Mesenteric fat pad (tissue), 1 donor: Measurements from ENCODE around the gene NXNL1. TPM values are rescaled to one million over a fixed set of nuclear protein-coding genes. Genes with fewer than 3 reads are reported as not detected.
"Not testable (repeated sequence)": the region's sequence is repeated elsewhere in the genome, so short reads cannot be mapped to it uniquely, and the experiment has no call there.

Experiments
- DNase-seq: peaks from one replicate; pipeline ENCODE4 v3.0.0-alpha.2; 2020; ENCODE audit warnings: low spot score
- total RNA-seq: library from RNA; stranded (reverse); fragmentation: NEBNext Ultra II Directional; extraction: Animal tissue kit (Norgen Biotek cat#: 25700); gene quantifications from one replicate; pipeline ENCODE4 v1.2.1, GENCODE V29; 2021
- donor health status: DM: yes; HTN: yes; CAD: no.

NXNL1 gene
- total RNA-seq, 1 donor from 2014 or later, result 1.3 TPM

GRCh38 chr19:17486545-17487240, 26.0 kb upstream of the NXNL1 start:
- DNase-seq, result no peak

- no peak for DNase-seq
These were observed 23.9 kb upstream of the NXNL1 start for GRCh38 chr19:17484520-17485185.

GRCh38 chr19:17483605-17484002, 22.9 kb upstream of the NXNL1 start:
- no peak for DNase-seq

GRCh38 chr19:17482877-17483604, 22.3 kb upstream of the NXNL1 start:
- DNase-seq, result no peak

DNA sequence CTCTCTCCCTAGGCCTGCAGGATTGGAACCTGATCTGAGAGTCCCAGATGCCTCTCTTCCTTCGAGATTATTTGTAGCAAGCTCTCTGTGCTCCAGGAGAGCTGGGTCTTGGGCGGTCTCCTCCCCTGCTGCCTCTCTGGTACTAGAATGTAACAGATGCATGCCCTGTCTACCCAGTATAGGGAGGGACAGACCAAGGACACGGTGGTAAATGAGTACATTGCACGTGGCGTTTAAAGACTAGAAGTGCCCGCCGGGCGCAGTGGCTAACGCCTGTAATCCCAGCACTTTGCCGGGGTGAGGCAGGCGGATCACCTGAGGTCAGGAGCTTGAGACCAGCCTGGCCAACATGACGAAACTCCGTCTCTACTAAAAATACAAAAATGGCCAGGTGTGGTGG, 21.3 kb upstream of the NXNL1 start:
- DNase-seq, result no peak

- no peak for DNase-seq
These were observed 18.6 kb upstream of the NXNL1 start for GRCh38 chr19:17479325-17479791.

GRCh38 chr19:17475541-17476115, 14.9 kb upstream of the NXNL1 start:
- no peak for DNase-seq

GRCh38 chr19:17475011-17475540, 14.3 kb upstream of the NXNL1 start:
- not testable (repeated sequence) for DNase-seq

GRCh38 chr19:17473041-17473440, 12.3 kb upstream of the NXNL1 start:
- no peak for DNase-seq

GRCh38 chr19:17471410-17472125, 10.8 kb upstream of the NXNL1 start:
- no peak for DNase-seq

DNA sequence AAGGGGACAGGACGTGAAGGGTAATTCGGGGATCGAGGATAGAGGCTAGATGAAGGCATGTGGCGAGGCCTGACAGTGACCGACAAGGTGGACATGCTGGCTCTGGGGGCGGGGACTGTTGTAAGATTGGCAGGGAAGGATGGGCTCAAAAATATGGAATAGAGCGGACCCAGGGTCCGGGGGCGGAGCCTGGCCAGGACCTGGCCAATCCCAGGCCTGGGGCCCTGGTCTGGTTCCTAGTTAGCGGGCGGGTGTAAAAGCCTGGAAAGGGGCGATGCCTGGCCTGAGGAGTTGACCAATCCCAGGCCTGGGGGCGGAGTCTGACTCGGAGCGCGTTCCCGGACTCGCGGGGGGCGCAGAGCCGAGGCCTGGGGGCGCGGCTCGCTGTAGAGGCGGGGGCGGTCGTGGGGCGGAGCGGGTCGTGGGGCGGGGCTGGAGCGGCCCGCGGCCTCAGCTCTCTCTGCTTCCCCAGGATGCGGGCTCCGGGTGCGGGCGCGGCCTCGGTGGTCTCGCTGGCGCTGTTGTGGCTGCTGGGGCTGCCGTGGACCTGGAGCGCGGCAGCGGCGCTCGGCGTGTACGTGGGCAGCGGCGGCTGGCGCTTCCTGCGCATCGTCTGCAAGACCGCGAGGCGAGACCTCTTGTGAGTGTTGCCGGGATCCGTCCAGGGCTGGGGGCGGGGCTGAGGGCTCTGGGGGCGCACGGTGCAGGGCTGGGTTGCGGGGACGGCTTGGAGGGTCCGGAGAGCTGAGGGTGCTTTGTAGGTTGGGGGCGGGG, 9.5 kb upstream of the NXNL1 start, which contains the start of gene SLC27A1:
Gene SLC27A1 (plus strand): TSS at position 457 of the 774 bp plus-strand sequence. CDS start 17 bp downstream, at position 474.
- DNase-seq, result peak; percentile 98

- peak; percentile 95 for DNase-seq
These were observed 8.8 kb upstream of the NXNL1 start for GRCh38 chr19:17469481-17470067.

DNA sequence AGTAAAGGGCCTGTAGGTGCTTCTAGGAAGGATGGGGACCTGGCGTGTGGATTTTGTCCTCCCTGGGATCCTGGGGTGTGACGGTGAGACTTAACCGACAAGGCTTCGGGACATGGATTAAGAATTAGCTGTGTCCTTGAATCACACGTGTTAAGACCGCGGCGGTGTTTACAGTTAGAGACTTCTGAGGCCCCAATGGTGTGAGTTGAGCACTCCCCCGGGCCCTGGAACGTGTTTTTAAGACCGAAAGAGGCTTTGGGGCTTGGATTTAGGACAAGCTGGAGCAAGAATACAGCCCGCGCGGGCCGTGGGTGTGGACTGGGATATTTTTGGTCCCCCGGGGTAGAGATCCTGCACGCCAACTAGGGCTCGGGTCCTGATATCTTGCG, 8.4 kb upstream of the NXNL1 start:
- no peak for DNase-seq

DNA sequence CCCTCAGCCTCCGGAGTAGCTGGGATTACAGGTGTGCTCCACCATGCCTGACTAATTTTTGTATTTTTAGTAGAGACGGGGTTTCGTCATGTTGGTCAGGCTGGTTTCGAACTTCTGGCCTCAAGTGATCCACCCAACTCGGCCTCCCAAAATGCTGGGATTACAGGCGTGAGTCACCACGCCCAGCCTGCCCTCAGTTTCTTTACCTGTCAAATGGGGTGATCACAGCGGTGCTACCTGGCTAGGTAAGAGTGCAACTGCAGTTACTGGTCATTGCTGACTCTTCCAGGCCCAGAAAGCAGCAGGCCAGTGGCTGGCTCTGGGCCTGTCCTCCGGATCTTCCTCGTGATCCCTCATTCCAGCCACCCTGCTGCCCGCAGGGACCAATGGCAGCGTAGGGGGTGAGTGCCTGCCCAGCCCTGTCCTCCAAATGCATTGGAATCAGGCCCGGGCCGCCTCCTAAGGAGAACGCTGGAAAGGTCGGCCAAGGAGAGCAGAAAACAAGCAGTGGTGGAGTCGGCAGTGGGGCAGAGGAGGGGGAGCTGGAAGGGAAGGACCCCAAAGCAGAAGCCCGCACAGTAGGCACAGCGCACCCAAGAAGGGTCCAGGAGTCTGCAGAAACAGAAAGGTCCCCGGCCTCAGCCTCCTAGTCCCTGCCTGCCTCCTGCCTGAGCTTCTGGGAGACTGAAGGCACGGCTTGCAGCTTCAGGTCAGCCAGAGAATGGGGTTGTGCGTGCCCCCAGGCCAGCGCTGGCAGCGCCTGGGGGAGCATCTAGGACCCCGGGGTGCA, 7.8 kb upstream of the NXNL1 start:
- DNase-seq, result no peak

- no peak for DNase-seq
These were observed 7.0 kb upstream of the NXNL1 start for GRCh38 chr19:17467471-17468301.

DNA sequence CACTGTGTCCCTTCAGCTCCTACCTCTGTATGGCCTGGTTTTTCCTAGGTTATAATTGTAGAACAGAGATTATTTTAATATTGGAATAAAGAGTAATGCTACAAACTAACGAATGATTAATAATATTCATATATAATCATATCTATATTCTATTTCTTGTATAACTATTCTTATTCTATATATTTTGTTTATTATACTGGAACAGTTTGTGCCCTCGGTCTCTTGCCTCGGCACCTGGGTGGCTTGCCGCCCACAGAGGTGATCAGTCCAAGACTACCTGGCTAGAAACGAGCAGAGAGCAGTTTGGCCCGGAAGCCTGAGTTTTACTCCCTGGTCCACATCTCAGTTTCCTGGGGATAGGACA, 5.7 kb upstream of the NXNL1 start:
- DNase-seq, result no peak

- no peak for DNase-seq
These were observed 1.8 kb downstream of the NXNL1 start for GRCh38 chr19:17458970-17459369.

DNA sequence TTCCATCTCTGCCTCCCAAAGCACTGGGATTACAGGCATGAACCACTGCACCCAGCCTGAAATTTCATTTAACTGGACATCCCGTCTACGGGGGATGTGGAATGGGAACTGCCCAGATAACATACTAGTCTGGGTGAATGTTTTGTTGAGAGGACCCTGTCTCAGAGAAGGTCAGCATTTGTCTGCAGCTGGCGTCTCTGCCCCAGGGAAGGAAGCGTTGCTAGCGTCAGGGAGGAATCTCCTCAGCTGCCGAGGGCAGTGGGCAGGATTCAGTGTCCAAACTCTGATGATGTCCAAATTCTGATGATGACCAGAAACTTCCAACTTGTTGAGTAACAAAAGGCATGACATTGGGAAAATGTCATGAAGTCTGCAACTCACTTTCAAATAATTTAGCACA, 3.1 kb downstream of the NXNL1 start:
- DNase-seq, result no peak
